NCI-H1105 treated with DMSO at 0.1 percent for 48 hours (cell line): ENCODE measurements around the gene MACO1.
"Not testable (repeated sequence)": the region's sequence is repeated elsewhere in the genome, so short reads cannot be mapped to it uniquely, and the experiment has no call there.

Source experiments
- DNase-seq: peaks from one replicate; lab custom pipeline; 2025; lab: John Stamatoyannopoulos, UW

The MACO1 gene, protein sequence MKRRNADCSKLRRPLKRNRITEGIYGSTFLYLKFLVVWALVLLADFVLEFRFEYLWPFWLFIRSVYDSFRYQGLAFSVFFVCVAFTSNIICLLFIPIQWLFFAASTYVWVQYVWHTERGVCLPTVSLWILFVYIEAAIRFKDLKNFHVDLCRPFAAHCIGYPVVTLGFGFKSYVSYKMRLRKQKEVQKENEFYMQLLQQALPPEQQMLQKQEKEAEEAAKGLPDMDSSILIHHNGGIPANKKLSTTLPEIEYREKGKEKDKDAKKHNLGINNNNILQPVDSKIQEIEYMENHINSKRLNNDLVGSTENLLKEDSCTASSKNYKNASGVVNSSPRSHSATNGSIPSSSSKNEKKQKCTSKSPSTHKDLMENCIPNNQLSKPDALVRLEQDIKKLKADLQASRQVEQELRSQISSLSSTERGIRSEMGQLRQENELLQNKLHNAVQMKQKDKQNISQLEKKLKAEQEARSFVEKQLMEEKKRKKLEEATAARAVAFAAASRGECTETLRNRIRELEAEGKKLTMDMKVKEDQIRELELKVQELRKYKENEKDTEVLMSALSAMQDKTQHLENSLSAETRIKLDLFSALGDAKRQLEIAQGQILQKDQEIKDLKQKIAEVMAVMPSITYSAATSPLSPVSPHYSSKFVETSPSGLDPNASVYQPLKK

GRCh38 chr1:25430073-25430966, at the start of gene MACO1:
Gene MACO1, plus strand, starts transcription at chr1:25430897. Its CDS starts 202 bp downstream, at chr1:25431099.
- DNase-seq: peak; percentile 97

DNA sequence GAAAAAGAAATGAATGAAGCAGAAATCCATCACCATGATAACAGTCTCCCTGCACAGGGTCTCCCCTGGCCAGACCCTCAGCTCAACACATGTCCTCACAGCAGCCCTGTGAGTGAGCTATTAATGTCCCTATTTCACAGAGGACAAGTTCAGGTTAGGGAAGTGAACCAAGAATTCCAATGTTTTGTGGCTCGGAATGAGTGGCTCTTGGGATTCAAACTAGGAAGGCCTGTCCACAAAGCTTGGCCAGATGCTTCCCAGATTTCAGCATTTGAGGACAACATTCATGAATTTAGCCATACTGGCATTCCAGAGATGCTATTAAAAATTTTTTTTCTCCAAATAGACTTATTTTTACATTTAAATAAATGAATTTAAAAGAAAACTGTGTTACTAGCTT, 48.2 kb upstream of the MACO1 start:
- DNase-seq: not testable (repeated sequence)

DNA sequence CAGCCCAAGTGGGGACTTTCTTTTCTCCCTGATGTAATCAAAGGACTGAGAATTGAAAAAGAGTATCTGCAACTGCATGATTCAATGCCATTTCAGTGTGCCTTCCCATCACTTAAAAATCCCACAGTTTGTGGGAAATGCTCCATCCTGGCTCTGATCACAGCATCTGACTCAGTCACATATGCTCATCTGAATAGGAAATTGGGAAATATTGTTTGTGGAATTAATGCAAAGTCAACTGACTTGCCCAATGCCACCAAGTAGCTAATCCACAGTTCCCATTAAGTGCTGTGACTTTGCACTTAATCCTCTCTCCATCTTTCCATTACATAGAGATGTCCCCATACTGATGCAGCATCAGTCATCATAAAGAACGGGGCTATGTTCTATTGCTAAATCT, 47.6 kb upstream of the MACO1 start:
- not testable (repeated sequence) for DNase-seq

GRCh38 chr1:25383875-25384274, 46.8 kb upstream of the MACO1 start:
- DNase-seq: not testable (repeated sequence)

DNA sequence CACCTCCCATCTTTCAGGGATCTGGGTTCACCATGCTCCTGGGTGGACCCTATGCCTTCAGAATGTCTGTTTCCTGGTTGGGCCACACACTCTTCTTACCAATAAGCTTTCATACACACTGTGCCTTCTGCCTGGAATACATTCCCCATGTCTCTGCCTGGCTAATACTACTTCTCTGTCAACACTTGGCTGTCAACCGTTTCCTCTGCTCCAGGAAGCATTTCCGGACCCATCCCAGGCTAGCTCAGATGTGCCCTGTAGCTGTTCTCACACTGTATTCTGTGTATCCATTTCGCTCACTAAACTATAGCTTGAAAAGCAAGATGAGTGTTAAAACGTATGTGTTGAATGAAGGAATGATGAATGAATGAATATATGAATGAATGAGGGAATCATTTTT, 43.6 kb upstream of the MACO1 start:
- not testable (repeated sequence) for DNase-seq

- peak; percentile 87 for DNase-seq
Observed at GRCh38 chr1:25388691-25389090, 42.0 kb upstream of the MACO1 start.

- not testable (repeated sequence) for DNase-seq
Observed at GRCh38 chr1:25389721-25390120, 41.0 kb upstream of the MACO1 start.

DNA sequence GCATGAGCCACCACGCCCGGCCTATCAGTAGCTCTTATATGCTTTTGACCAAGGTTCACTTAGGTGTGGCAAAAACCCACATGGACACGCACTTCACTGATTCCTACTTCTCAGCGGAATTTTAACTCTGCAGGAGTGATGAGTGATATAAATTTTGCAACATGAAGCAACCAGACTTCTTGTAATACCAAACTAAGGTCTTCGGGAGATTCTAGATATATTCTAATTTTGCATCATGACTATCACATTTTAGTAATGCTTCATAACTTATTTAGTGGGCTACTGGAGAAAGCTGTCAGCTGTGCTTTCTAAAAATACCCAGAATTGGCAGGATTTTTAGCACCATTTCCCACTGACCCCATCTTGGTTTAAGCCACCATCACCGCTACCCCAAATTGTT, 37.9 kb upstream of the MACO1 start:
- no peak for DNase-seq

GRCh38 chr1:25397549-25397948, 33.1 kb upstream of the MACO1 start:
- DNase-seq: not testable (repeated sequence)

- not testable (repeated sequence) for DNase-seq
Observed at GRCh38 chr1:25398079-25398478, 32.6 kb upstream of the MACO1 start.

- DNase-seq: peak; percentile 3
Observed at GRCh38 chr1:25402947-25403803, 27.5 kb upstream of the MACO1 start.

DNA sequence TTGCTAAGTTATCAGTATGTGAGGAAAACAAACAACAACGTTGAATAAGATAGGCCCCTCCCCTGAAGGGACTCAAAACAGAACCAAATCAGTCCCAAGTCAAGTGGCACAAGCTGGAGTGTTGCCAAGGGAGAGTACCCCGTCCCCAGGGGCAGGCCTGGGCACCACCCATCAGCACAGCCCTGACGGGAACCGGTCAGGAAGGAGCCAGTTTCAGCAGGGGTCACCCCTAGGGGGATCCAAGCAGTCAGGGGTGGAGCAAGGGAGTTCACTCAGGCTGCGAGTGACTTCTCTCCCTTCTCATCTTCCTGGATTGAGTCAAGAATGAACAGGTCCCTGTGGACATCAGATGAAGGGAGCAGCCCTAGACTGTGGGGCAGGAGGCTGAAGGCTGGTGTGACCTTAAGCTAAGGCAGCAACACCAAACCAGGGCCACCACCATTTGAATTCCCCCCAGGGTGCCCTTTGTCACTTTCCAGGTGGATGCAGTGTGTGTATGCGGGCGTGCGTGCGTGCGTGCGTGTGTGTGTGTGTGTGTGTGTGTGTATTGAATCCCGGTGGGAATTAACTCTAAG, 24.9 kb upstream of the MACO1 start:
- DNase-seq: not testable (repeated sequence)

DNA sequence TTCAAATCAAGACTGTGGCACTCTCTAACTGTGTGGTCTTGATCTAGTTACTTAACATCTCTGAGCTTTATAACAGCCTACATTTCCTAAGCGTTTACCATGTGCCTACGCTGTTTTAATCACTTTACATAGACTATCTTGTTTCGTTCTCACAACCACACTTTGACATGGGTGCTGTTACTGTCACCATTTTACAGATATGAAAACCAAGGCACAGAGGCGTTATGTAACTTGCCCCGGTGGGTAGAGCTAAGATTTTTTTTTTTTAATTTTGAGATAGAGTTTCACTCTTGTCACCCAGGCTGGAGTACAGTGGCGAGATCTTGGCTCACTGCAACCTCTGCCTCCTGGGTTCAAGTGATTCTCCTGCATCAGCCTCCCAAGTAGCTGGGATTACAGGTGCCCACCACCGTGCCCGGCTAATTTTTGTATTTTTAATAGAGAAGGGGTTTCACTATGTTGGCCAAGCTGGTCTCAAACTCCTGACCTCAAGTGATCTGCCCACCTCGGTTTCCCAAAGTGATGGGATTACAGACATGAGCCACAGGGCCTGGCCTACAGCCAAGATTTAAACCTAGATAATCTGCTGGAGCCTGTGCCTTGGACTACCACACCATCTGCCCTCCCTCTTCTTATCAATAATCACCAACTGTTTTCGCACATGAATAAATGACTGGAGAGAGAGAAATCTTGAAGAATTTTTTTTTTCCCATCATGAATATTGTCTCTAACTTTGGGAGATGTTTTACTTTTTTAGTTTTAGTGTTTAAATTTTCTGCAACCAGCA, 20.9 kb upstream of the MACO1 start:
- DNase-seq: not testable (repeated sequence)

DNA sequence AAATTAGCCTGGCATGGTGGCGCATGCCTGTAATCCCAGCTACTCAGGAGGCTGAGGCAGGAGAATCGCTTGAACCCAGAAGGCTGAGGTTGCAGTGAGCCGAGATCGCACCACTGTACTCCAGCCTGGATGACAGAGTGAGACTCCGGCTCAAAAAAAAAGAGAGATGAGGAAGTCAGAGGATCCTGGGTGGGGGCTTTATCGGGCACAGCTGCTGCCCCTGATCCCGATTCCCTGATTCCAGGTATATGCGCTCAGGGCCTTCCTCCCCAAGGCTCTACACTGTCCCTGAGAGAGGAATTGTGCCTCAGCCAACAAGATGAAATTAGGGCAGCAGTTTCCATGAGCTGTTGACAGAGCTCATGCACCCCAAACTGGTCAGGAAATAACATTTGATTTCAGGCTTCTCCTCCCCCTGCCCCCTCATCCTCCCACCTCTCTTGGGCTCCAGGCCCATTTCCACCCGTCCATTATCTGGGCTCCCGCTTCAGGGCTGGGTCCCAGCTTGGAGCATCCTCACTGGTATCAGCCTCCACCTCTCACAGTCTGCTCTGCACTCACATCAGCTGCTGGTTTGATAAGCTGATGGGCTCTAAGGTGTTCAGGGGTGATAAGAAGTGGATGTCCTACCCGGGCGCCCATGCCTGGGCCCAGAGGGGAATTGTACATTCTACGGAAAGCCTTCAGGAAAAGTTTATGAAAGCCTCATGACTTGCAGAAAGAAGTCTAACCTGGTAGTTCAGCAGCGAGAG, 17.6 kb upstream of the MACO1 start:
- not testable (repeated sequence) for DNase-seq

DNA sequence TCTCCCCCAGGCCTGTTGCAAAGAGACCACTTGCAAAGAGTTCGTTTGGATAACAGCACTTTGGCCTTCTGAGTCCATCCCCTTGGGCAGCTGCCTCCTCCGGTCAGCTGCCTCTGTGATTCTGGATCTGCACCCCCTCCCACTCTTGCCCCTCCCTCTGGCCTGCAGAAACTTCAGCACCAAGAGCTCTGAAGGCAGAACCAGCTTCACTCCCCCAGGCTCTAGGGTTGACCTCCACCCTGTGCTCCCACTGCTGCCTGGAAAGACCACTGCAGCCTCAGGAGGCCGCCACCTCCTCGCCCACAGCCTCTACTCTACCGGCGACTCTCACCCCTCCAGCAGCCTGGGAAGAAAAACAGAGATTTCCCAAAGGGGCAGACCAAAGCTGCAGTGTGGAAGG, 16.5 kb upstream of the MACO1 start:
- DNase-seq: not testable (repeated sequence)

GRCh38 chr1:25414578-25414977, 16.1 kb upstream of the MACO1 start:
- not testable (repeated sequence) for DNase-seq

DNA sequence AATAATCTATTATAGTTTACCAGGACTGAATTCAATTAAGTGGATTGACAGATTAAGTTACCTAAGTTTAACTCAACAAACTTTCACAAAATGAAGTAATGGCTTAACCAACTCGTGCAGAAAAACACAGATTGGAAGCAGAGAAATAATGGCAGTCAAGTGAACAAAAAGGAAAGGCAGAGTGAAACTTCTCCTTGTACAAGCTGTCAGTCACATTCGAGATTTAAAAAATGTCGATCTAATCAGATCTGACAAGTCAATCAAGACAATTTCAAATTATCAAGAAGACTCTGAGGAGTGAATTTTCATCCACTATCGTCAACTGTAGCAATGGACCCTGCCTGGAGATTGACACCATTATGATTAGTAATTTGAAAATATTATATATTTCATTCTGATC, 13.4 kb upstream of the MACO1 start:
- not testable (repeated sequence) for DNase-seq

- not testable (repeated sequence) for DNase-seq
Observed at GRCh38 chr1:25419339-25419738, 11.4 kb upstream of the MACO1 start.

- DNase-seq: not testable (repeated sequence)
Observed at GRCh38 chr1:25420715-25421114, 10.0 kb upstream of the MACO1 start, which contains the start of gene RHCE. Gene RHCE, minus strand, starts transcription at chr1:25420825. Its CDS starts 39 bp downstream, at chr1:25420786.
